ENCODE data around the gene LCN15.

LCN15 gene

GRCh38 chr9:136732444-136733178, 31.7 kb downstream of the LCN15 start:
- no peak for DNase-seq (ENCODE audit: low spot score)
- Histone ChIP-seq H3K4me3 (no peak overlapping the region), H3K27ac (no peak overlapping the region)
- TF ChIP-seq CTCF (IDR thresholded peaks at IDR 0.05) = no peak

- no peak for DNase-seq (ENCODE audit: low spot score)
- Histone ChIP-seq H3K4me3 (no peak overlapping the region), H3K27ac (no peak overlapping the region)
- TF ChIP-seq CTCF (IDR thresholded peaks at IDR 0.05) = no peak
Observed at GRCh38 chr9:136729926-136730325, 34.4 kb downstream of the LCN15 start.

- peak overlapping the region; percentile 84 for H3K4me3 ChIP-seq
- no peak for TF ChIP-seq CTCF (IDR thresholded peaks at IDR 0.05)
- DNase-seq (ENCODE audit: low spot score) = no peak
- no peak overlapping the region for H3K27ac ChIP-seq
Observed at GRCh38 chr9:136729144-136729543, 35.2 kb downstream of the LCN15 start.

- no peak for DNase-seq (ENCODE audit: low spot score)
- H3K4me3 ChIP-seq = peak overlapping the region; percentile 84
- H3K27ac ChIP-seq = peak overlapping the region; percentile 4 to 55
- TF ChIP-seq CTCF (IDR thresholded peaks at IDR 0.05) = no peak
Observed at GRCh38 chr9:136728548-136729123, 35.7 kb downstream of the LCN15 start.

- Histone ChIP-seq H3K27ac (peak overlapping the region; percentile 4 to 55), H3K4me3 (peak overlapping the region; percentile 84)
- DNase-seq (ENCODE audit: low spot score) = peak; percentile 89
- peak; percentile 86 for TF ChIP-seq CTCF (IDR thresholded peaks at IDR 0.05)
Observed at GRCh38 chr9:136728080-136728547, 36.2 kb downstream of the LCN15 start.

- Histone ChIP-seq H3K4me3 (peak overlapping the region; percentile 84), H3K27ac (no peak overlapping the region)
- DNase-seq (ENCODE audit: low spot score) = no peak
- no peak for TF ChIP-seq CTCF (IDR thresholded peaks at IDR 0.05)
Observed at GRCh38 chr9:136726631-136727191, 37.6 kb downstream of the LCN15 start.

All from coronary artery (tissue), 2 donors.